GM21825 (cell line): ENCODE data around the gene GNMT.
"Not testable (repeated sequence)": the region's sequence is repeated elsewhere in the genome, so short reads cannot be mapped to it uniquely, and the experiment has no call there.

ENCODE experiments used
- ATAC-seq: cut with Tn5 transposase; IDR thresholded peaks from one replicate; pipeline ENCODE4 v1.9.1; 2021; ENCODE audit warnings: mild to moderate bottlenecking, moderate library complexity; ENCODE audit not compliant: unreplicated experiment

GNMT gene

GRCh38 chr6:42940493-42941045, 20.0 kb upstream of the GNMT start:
- ATAC-seq: no peak

- not testable (repeated sequence) for ATAC-seq
Observed at GRCh38 chr6:42941356-42941755, 19.2 kb upstream of the GNMT start.

- ATAC-seq: no peak
Observed at GRCh38 chr6:42942444-42942843, 18.1 kb upstream of the GNMT start.

GRCh38 chr6:42947950-42948349, 12.6 kb upstream of the GNMT start:
- no peak for ATAC-seq

- no peak for ATAC-seq
Observed at GRCh38 chr6:42952389-42952788, 8.2 kb upstream of the GNMT start.

- not testable (repeated sequence) for ATAC-seq
Observed at GRCh38 chr6:42954405-42954804, 6.1 kb upstream of the GNMT start.

- no peak for ATAC-seq
Observed at GRCh38 chr6:42958125-42958524, 2.4 kb upstream of the GNMT start.

- no peak for ATAC-seq
Observed at GRCh38 chr6:42959917-42960242, 674 bp upstream of the GNMT start.

GRCh38 chr6:42961020-42961470, 491 bp downstream of the GNMT start:
- ATAC-seq: no peak

GRCh38 chr6:42962096-42962495, 1.5 kb downstream of the GNMT start:
- no peak for ATAC-seq

GRCh38 chr6:42962502-42963178, 2.1 kb downstream of the GNMT start:
- no peak for ATAC-seq

GRCh38 chr6:42963179-42963854, 2.8 kb downstream of the GNMT start:
- no peak for ATAC-seq

GRCh38 chr6:42963855-42964605, 3.5 kb downstream of the GNMT start:
- no peak for ATAC-seq

- ATAC-seq: no peak
Observed at GRCh38 chr6:42966571-42966970, 6.0 kb downstream of the GNMT start.

- no peak for ATAC-seq
Observed at GRCh38 chr6:42967228-42967627, 6.7 kb downstream of the GNMT start.

- ATAC-seq: no peak
Observed at GRCh38 chr6:42968126-42968701, 7.7 kb downstream of the GNMT start.

GRCh38 chr6:42968783-42969182, 8.2 kb downstream of the GNMT start:
- no peak for ATAC-seq

GRCh38 chr6:42969431-42969830, 8.9 kb downstream of the GNMT start:
- ATAC-seq: no peak

GRCh38 chr6:42969934-42970333, 9.4 kb downstream of the GNMT start:
- ATAC-seq: no peak

- no peak for ATAC-seq
Observed at GRCh38 chr6:42970871-42971612, 10.5 kb downstream of the GNMT start.
